ENCODE measurements around the gene SYNM.

DNA sequence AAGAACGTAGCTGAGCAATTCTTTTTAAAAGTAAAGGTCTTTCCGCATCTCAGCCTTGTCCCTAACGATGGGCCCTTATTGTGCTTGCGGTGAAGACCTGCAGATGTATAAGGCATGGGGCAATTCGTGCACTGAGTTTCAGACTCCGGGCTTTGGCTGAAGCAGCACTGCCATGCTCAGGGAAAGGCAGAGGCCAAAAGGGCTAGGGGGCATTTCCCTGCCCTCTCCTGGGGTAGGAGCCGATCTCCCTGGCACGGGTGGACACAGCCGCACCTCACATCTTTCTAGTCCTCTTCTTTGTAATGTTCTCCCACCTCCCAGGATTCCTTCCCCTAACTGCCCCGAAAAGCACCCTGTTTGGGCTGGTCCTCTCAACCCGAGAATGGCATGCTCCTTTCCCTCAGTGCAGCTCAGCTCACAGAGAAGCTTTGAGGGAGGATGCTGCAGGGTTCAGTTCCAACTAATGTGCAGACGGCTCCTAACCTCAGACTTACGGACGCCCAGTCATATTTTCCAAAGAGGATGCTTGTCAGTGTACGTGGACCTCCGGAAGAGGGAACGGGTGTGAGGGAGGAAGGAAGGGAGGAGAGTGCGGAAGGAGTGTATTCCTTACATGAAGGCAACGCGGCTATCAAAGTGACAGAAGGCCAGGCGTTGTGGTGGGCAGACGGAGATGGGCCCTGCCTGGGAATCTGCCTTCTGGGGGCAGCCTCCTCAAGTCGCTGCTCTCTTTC lies 61.2 kb downstream of the SYNM start:
- TF ChIP-seq, protein P1, sequence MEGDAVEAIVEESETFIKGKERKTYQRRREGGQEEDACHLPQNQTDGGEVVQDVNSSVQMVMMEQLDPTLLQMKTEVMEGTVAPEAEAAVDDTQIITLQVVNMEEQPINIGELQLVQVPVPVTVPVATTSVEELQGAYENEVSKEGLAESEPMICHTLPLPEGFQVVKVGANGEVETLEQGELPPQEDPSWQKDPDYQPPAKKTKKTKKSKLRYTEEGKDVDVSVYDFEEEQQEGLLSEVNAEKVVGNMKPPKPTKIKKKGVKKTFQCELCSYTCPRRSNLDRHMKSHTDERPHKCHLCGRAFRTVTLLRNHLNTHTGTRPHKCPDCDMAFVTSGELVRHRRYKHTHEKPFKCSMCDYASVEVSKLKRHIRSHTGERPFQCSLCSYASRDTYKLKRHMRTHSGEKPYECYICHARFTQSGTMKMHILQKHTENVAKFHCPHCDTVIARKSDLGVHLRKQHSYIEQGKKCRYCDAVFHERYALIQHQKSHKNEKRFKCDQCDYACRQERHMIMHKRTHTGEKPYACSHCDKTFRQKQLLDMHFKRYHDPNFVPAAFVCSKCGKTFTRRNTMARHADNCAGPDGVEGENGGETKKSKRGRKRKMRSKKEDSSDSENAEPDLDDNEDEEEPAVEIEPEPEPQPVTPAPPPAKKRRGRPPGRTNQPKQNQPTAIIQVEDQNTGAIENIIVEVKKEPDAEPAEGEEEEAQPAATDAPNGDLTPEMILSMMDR (conservative IDR thresholded peaks at IDR 0.05; ENCODE audit: low read depth in 2 of 2): no peak
- TF ChIP-seq POLR2AphosphoS5 (IDR thresholded peaks at IDR 0.05; ENCODE audit: low read depth) (no peak), EZH2 (IDR thresholded peaks at IDR 0.05; ENCODE audit: low read depth, unreplicated experiment) (no peak), CREB1 (CRISPR knock-in tag; IDR thresholded peaks at IDR 0.05; ENCODE audit: low read depth) (no peak), EZH2phosphoT487 (IDR thresholded peaks at IDR 0.05; ENCODE audit: unreplicated experiment) (no peak), ZNF331 (CRISPR knock-in tag; IDR thresholded peaks at IDR 0.05; ENCODE audit: low read depth) (no peak), JUNB (IDR thresholded peaks at IDR 0.05; ENCODE audit: unreplicated experiment) (no peak), NANOG (IDR thresholded peaks at IDR 0.05; ENCODE audit: borderline replicate concordance) (no peak), ZNF114 (CRISPR knock-in tag; IDR thresholded peaks at IDR 0.05) (no peak)
- TF ChIP-seq, protein P2, sequence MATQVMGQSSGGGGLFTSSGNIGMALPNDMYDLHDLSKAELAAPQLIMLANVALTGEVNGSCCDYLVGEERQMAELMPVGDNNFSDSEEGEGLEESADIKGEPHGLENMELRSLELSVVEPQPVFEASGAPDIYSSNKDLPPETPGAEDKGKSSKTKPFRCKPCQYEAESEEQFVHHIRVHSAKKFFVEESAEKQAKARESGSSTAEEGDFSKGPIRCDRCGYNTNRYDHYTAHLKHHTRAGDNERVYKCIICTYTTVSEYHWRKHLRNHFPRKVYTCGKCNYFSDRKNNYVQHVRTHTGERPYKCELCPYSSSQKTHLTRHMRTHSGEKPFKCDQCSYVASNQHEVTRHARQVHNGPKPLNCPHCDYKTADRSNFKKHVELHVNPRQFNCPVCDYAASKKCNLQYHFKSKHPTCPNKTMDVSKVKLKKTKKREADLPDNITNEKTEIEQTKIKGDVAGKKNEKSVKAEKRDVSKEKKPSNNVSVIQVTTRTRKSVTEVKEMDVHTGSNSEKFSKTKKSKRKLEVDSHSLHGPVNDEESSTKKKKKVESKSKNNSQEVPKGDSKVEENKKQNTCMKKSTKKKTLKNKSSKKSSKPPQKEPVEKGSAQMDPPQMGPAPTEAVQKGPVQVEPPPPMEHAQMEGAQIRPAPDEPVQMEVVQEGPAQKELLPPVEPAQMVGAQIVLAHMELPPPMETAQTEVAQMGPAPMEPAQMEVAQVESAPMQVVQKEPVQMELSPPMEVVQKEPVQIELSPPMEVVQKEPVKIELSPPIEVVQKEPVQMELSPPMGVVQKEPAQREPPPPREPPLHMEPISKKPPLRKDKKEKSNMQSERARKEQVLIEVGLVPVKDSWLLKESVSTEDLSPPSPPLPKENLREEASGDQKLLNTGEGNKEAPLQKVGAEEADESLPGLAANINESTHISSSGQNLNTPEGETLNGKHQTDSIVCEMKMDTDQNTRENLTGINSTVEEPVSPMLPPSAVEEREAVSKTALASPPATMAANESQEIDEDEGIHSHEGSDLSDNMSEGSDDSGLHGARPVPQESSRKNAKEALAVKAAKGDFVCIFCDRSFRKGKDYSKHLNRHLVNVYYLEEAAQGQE (IDR thresholded peaks at IDR 0.05; ENCODE audit: unreplicated experiment): no peak
- TF ChIP-seq, protein P3, sequence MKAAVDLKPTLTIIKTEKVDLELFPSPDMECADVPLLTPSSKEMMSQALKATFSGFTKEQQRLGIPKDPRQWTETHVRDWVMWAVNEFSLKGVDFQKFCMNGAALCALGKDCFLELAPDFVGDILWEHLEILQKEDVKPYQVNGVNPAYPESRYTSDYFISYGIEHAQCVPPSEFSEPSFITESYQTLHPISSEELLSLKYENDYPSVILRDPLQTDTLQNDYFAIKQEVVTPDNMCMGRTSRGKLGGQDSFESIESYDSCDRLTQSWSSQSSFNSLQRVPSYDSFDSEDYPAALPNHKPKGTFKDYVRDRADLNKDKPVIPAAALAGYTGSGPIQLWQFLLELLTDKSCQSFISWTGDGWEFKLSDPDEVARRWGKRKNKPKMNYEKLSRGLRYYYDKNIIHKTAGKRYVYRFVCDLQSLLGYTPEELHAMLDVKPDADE (IDR thresholded peaks at IDR 0.05): no peak
